ENCODE data around the gene NETO2.

Gene NETO2

DNA sequence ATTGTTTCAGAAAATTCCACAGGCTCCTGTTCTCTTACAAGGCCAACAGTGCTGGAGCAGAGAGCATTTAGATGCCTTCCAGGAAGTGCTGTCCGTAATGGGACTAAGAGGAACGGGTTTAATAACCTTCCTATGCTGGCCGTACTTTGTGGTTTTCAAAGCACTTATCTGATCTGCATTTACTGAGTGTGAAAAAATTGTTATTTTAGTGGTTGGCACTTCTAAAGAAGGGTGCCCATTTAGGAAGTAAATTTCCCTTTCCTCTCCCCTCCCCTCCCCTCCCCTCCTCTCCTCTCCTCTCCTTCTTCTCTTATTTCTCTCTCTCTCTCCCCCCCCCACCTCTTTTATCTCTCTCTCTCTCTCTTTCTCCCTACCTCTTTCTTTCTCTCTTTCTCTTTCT, 98.3 kb downstream of the NETO2 start:
- DNase-seq (ENCODE audit: low read depth in 3 of 3), result no peak

DNA sequence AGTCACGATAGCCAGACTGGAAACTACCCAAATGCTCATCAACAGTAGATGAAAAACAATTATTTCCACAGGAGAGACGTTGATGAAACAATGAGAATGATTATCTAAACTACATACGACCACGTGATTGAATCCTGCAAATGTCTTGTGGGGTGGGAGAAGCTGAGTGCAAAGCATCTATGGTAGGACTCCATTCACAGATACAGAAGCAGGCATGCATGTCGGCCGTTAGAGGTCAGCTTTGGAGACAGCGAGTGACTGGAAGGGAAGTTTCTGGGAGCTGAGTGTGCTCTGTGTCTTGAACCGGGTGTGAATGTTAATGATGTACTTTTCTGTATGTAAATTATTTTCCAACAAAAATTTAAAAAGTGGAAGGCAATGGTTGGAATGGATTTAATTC, 98.7 kb downstream of the NETO2 start:
- no peak for DNase-seq (ENCODE audit: low read depth in 3 of 3)

DNA sequence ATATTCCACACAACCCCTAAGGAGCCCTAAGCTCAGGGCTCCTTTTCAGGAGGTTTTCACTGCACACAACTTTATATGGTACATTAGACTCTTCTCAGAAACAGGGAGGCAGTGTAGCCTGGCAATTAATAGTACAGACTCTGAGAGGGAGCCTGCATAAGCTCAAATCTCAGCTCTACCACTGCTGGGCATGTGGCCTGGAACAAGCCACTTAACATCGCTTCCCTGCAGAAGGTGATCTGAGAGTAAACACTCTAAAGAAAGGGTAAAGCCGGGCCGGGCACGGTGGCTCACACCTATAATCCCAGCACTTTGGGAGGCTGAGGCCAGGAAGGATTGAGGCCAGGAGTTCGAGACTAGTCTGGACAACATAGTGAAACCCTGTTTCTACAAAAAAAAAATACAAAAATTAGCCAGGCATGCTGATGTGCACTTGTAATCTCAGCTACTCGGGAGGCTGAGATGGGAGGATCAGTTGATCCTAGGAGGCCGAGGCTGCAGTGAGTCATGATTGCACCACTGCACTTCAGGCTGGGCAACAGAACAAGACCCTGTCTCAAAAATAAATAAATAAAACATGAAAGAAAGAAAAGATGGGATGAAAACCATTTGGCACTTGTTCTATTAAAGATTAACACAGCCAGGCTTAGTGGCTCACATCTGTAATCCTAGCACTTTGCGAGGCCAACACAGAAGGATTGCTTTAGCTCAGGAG, 99.6 kb downstream of the NETO2 start:
- no peak for DNase-seq (ENCODE audit: low read depth in 3 of 3)

DNA sequence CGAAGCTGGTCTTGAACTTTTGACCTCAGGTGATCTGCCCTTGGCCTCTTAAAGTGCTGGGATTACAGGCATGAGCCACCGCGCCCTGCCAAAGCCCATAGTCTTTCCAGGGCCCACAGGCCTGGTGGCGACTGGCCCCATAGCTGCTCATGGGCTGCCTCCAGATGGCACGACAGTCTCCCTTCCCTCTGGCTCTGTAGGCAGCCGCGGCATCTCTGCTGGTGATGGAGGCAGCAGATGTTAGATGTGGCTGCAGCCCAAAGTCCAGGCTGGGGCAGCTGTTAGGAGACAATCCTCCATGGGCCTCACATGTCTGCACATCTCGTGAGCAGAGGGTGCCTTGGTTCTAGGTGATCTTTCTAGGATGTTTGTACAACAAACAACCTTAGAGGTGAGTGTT, 100.5 kb downstream of the NETO2 start:
- DNase-seq (ENCODE audit: low read depth in 3 of 3), result no peak

DNA sequence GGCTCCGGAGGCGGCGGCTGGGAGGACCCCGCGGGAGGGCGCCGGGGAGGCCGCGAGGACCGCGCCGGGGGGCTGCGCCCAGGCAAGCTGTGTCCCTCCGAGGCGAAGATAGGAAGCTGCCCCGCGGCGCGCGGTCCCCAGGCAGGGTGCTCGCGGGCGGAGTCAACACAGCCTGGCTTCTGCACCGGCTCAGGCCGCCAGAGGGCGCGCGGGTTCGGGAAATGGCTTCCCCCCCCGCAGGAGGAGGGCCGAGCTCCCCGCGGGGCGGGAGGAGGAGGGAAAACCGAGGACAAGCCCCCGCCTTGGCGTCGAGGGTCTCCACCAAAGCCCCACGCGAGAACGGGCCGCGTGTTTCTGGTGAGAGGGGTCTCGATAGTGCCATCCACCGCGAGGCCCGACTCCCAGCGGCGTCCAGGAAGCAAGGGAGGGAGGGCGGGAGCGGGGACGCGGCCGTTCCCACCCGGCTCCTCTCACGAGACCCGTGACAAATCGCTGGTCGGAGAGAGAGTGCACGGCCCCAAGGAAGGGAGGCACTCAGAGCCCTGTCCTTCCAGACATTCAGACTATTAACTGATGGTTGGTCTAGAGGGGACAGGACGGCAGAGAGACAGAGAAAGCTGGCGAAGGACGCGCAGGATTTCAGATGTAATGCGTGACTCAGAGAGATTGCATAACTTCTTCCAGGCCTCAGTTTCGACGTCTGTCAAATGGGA, 105.8 kb downstream of the NETO2 start:
- peak; percentile 83 to 92 (median 83) for DNase-seq (ENCODE audit: low read depth in 3 of 3)

DNA sequence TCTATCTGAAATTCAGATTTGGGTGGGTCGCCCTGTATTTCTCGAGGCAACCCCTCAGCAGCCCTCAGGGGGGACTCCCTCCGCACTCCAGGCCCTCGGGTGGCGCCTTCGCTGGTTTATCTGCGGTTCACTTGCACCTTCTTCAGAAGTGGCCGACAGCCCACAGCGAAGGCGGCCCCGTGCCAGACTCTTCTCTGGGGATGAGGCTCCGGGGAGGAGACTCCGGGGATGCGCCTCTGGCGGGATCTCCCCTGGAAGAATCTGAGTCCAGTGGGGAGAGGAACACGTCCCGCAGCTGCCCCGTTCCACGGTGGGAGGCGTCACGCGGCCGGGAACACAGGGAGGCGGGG, 106.4 kb downstream of the NETO2 start:
- DNase-seq (ENCODE audit: low read depth in 3 of 3), result peak in 1 of 3 experiments; percentile 12

DNA sequence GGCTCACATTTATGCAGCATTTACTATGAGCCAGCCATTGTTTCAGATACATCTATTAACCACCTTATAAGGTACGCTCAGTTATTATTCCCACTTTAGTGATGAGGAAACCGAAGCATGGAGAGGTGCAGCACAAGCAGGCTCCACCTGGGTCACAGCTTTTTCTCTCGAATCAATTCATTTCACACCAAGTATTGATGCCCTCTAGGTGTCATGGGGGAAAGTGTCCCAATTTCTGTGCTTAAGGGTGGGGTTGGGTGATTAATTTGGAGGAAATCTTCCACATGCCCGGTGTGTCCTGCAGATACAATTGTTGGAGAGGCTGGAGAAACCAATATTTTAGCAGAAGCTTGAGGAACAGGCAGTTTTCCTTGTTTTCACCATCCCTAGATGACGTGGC, 107.5 kb downstream of the NETO2 start:
- no peak for DNase-seq (ENCODE audit: low read depth in 3 of 3)

DNA sequence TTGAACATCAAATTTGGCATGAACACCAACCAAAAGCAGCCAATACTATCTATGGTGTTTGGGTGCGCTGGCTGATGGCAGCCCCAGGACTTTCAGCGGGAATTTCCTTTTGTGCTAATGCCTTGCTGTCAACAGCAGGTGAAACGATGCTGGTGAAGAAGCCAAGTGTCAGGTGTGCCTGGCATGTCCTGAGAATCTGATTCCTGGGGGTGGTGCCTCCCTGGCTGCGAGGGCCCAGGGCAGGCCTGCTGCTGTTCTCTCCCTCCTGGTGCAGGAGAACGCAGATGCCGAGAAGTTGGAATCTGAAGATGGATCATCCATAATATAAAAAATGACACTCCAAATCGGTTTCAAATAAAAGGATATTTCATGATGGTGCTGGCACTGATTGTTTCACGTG, 108.3 kb downstream of the NETO2 start:
- no peak for DNase-seq (ENCODE audit: low read depth in 3 of 3)

DNA sequence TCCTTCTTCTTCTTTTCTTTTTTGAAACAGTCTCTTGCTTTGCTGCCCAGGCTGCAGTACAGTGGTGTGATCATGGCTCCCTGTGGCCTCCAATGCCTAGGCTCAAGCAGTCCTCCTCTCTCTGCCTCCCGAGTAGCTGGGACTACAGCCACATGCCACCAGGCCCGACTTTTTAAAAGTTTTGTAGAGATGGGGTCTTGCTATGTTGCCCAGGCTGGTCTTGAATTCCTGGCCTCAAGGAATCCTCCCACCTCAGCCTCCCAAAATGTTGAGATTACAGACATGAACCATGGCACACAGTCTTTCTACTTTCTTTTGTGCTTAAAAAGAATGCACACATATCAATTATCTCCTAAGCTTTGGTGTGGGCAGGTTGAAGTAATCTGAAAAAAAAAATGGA, 109.3 kb downstream of the NETO2 start:
- no peak for DNase-seq (ENCODE audit: low read depth in 3 of 3)

DNA sequence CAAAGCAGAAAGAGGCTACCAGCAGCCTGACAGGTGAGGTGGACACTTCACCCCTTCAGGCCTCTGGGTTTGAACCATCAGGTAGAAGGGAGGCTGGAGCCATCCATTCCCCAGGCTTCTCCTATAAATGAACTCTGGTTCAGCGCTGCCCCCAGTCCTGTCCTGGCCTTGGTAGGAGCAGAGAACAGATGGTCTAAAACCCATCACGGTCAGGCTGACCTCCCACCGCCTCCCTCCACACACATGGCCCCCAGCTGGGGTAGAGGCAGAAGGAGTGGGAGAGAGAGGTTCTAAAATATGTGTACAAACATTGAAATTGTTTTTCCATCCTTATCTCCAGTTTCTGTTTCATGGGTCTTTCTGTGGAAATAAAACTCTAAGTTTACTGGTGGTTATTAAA, 110.6 kb downstream of the NETO2 start:
- DNase-seq (ENCODE audit: low read depth in 3 of 3), result no peak

DNA sequence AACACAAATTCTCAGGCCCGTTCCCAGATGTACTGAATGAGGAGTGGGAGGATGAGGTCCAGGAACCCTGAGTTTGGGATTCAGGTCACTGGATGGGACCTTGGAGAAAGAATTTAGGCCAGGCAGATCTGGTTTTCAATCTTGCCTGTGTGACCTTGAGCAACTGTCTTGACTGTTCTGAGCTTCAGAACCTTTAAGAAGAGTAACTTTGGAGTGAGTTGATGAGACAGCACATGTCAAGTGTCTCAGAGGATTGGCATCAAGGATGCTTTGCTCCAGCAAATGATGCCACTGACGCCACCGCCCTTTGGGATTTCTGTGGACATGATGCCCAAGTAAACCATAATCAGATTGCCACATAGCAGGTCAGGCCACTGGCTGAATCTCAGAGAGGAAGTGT, 114.0 kb downstream of the NETO2 start:
- DNase-seq (ENCODE audit: low read depth in 3 of 3), result no peak

DNA sequence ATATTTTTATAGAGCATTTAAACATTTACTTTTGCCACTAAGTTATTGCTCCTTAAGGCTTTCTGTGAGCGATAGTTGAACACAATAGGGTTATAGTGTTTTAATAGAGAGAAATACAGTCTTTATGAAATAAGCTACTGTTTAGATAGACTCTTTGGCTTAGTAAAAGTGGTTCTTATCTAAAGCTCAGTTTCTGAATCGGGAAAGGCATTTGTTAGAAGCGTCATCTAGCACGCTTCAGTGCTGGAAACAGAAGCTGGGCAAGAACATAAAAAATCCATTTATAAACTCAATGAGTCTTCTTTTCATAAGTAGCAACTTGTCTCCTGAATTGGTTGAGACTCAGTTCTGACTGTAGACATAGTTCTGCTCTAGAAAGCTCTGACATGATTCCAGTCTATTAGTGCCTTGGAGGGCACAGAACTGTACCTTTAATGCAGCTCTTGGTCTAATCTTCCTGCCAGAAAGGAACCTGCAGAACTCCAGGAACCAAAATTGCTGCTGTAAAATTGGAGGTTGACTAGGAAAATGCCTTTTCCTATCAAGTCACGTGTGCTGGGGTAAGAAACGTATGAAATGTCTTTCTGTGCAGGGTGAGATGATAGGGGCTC, 114.9 kb downstream of the NETO2 start:
- DNase-seq (ENCODE audit: low read depth in 3 of 3), result no peak

Measured in stimulated activated CD4-positive, alpha-beta T cell treated with anti-CD3 and anti-CD28 coated beads, TNF-alpha, amount 100 ng/mL, for 4 hours (primary cell).